Measurements from ENCODE around the gene CDK16.

CDK16 gene

GRCh38 chrX:47186096-47186740, 32.3 kb upstream of the CDK16 start:
- no peak for DNase-seq

DNA sequence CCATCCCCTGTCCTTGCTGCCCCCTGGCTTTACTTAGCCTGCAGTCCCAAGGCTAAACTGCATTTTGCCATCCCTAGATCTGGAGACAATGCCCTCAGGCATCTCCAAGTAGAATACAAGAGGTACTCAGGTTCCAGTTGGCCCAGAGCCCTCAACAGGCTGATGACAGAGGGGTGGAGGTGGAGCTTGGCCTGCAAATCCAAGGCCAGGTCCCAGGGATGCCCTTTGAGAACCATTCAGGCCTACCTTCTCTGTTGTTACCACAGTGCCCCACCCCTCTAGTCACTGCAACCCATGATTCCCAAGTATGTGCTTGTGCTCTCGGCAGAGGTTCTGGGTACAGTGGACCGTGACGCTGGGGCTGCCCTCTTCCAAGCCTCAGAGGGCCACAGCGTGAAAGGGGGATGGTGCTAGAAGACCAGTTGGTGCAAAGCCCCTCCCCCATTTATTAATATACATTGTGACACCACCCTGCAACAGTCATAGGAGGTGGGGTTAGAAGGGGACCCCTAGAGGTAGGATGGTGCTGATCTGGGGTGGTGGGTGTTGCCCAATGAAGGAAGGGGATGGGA, 31.3 kb upstream of the CDK16 start:
- DNase-seq, result no peak

- no peak for DNase-seq
Measured at GRCh38 chrX:47189906-47190305, 28.6 kb upstream of the CDK16 start.

GRCh38 chrX:47190445-47191269, 27.8 kb upstream of the CDK16 start:
- DNase-seq, result peak; percentile 85

GRCh38 chrX:47191331-47191730, 27.1 kb upstream of the CDK16 start:
- peak; percentile 67 for DNase-seq

DNA sequence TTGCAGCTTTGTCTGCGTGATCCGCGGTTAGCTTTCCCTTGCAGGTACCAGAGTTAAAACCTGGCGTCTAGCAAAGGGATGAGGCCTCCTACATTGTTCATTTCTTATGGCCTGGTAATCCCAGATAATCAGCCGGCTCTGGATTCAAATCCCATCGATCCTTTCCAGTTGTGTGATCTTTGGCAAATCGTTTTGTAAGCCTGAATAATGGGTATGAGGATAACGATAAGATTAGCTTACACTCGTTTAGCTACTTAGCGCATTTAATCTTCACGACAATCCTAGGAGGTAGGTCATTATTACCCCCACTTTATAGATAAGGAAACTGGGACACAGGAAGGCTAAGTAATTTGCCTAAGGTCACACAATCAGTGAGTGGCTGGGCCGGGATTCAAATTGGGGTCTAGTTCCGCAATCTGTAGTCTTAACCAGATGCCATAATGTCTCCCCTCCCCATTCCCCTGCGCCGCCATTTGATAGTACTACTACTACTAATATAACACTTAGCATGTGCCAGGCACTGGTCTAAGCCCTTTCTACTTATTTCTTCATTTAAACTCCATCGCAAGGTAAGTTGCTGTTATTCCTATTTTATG, 26.6 kb upstream of the CDK16 start:
- DNase-seq, result no peak

DNA sequence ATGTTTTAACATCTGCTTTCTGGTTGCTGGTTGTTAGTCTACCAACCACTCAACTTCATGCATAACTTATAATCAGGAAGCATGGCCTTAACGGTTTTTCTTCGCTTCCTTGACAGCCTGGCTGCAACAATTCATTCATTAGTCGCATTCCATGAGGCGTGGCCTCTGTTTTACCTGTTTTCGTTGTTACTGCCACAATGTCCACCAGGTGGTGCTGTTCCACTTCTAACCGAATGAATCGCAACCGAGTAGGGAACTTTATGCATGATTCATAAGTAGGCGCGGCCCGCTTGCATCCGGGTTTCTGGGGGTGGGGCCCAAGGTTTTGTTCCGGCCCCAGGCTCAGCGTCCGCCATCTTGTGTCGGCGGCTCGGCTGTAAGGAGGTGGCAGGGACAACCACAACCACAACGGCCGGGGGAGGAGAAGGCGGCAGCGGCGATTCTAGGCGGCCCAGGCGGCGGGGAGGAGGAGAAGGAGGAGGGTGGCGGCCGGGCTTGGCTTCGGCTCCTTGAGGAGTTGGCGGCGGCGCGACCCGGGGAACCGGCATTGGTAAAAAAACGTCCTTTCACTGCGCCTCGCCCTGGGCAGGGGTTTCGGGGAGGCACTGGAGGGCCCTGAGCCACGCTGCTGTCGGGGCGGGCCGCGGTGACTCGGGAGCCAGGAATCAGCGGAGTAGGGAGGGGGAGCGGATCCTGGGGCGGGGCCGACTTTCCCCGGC, 24.8 kb upstream of the CDK16 start, which contains the start of gene UBA1:
UBA1 (plus strand) TSS at position 355 of the 719 bp plus-strand sequence. CDS start 4,974 bp downstream, outside the sequence.
- peak; percentile 98 for DNase-seq

- no peak for DNase-seq
Measured at GRCh38 chrX:47194194-47194787, 24.2 kb upstream of the CDK16 start.

DNA sequence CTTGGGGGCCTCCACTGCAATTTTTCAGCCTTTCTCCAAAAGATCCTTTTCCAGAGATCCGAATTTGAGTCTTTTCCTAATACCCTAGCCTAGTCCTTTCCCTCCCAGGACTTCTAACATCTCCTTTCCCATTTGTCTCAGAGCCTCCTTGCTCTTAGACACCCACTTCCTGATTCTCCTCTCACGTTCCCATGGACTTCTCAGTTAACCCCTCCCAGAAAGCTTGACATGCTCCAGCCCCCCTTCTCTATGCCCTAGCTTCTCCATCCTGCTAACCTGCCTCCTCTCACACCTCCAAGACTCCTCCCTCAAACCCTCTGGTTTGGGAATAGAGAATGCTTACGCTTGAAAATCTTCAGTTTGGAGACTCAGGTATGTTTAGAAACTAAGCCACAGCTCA, 22.4 kb upstream of the CDK16 start:
- DNase-seq, result no peak

GRCh38 chrX:47197526-47197925, 21.0 kb upstream of the CDK16 start:
- DNase-seq, result no peak

DNA sequence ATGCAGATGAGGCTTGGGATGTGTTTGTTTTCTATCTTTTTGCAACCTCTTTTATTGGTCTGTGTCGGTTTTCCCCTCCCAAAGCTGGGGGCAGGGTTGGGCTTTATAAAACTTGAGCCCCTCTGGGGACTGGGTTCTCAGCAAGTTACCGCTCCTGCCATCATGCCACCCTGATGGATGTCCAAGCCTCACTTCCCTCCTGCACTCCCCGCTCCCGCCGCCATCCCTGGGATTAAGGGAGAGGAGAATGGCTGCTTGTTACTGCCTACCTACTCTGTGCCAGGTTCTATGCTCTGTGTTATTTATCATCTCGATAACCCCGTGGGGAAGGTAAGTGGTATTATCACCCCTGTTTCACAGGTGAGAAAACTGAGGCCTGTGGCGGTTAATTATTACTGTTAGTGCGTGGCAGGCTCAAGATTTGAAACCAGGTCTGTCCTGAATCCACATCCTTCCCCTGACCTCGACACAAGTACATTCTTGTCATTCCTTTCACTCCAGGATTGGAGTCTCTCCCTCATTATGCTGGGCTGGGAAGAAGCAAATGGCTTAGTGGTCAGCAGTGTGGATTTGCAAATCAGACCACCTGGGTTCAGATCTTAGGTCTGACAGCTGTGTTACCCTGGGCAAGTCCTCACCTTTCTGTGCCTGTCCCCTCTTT, 20.3 kb upstream of the CDK16 start:
- no peak for DNase-seq

DNA sequence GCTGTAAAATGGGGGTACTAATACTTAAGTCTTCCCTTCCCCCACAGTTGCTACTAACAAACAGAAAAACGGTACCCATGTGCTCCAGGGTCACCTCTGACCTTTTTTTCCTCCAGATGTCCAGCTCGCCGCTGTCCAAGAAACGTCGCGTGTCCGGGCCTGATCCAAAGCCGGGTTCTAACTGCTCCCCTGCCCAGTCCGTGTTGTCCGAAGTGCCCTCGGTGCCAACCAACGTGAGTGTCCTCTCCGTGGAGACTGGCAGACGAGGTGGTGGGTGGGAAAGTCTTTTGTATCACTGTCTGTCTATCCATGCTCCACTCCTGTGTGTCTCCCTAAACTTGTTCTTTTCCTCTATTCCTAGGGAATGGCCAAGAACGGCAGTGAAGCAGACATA, 19.8 kb upstream of the CDK16 start:
- no peak for DNase-seq

DNA sequence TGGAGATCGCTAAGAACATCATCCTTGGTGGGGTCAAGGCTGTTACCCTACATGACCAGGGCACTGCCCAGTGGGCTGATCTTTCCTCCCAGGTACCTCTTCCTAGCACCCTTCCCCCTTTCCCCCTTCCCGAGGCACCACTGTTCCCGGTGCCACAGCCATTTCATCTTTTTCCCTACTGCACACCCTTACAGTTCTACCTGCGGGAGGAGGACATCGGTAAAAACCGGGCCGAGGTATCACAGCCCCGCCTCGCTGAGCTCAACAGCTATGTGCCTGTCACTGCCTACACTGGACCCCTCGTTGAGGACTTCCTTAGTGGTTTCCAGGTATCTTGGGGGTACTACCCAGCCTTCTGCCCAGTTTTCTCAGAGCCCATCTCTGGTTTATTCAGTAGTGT, 19.2 kb upstream of the CDK16 start:
- no peak for DNase-seq

DNA sequence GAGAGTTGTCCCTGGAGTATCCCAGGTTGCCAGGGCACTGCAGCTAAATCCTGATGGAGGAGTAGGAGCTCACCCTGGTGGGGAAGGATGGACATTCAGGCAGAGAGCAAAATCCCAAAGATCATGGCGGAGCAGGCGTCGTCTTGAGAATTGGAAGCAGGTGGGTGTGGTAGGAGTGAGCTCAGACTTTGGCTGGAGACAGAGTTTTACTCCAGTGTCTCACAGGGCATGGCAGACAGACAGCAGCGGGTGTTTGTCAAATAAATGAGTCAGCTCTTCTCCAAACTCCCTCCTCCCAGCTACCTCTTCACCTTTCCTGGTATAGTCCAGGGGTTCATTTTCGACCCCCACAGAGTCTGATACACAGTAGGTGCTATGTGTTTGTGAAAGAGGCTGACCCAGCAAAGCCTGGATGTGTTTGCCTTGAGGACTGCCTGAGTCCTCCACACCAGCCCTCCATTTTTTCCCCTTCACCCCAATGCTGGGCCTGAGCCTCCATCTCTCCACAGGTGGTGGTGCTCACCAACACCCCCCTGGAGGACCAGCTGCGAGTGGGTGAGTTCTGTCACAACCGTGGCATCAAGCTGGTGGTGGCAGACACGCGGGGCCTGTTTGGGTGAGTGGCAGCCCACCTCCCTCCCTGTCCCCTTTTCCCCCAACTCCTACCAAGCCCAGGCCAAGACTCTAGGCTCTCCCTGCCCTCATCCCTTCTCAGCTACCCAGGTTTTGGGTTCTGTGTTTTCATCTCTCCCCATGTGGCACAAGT, 17.9 kb upstream of the CDK16 start:
- no peak for DNase-seq

- no peak for DNase-seq
Measured at GRCh38 chrX:47201345-47201944, 17.0 kb upstream of the CDK16 start.

GRCh38 chrX:47202316-47202715, 16.2 kb upstream of the CDK16 start:
- no peak for DNase-seq

- DNase-seq, result no peak
Measured at GRCh38 chrX:47202877-47203276, 15.6 kb upstream of the CDK16 start.

GRCh38 chrX:47204970-47205369, 13.5 kb upstream of the CDK16 start:
- no peak for DNase-seq

DNA sequence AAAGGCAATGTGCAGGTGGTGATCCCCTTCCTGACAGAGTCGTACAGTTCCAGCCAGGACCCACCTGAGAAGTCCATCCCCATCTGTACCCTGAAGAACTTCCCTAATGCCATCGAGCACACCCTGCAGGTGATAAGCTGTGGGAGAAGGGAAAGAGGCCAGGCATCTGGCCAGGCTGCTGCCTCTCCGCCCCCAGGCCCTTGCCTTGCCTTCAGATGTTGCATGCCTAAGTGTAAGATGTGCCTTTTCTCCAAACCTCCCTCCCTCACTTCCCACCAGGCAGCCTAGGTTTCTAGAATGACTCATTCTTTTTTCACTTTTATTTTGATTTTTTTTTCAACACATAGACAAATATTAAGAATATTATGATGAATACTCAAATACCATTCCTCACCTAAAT, 12.2 kb upstream of the CDK16 start:
- DNase-seq, result no peak

- DNase-seq, result no peak
Measured at GRCh38 chrX:47208108-47208507, 10.4 kb upstream of the CDK16 start.
